Liver (tissue), 9 donors: ENCODE data around the gene ANKRD11. TPM values are rescaled to one million over a fixed set of nuclear protein-coding genes. Genes with fewer than 3 reads are reported as not detected.
"Not testable (repeated sequence)": the region's sequence is repeated elsewhere in the genome, so short reads cannot be mapped to it uniquely, and the experiment has no call there.

Experiments
- DNase-seq: peaks from one replicate; pipeline ENCODE4 v3.0.0-alpha.2; 2017; ENCODE audit warnings: low spot score
- H3K27ac ChIP-seq, 2 donors: one replicate each; pipeline ENCODE4 v1.7.0; 2013; ENCODE audit warnings: inconsistent platforms in 2 of 2, low read length in 2 of 2, control low read depth in 1 of 2, low read depth in 1 of 2, mild to moderate bottlenecking in 1 of 2
- H3K27me3 ChIP-seq, 4 donors: one replicate each; pipeline versions ENCODE4 v1.6.1 to v1.7.0; 2013; ENCODE audit warnings: low read length in 3 of 4, inconsistent platforms in 1 of 4, mild to moderate bottlenecking in 1 of 4, moderate library complexity in 1 of 4; ENCODE audit not compliant: control insufficient read depth in 4 of 4, insufficient read depth in 4 of 4
- H3K36me3 ChIP-seq, 4 donors: one replicate each; pipeline versions ENCODE4 v1.6.1 to v1.7.0; 2013; ENCODE audit warnings: low read length in 3 of 4, mild to moderate bottlenecking in 3 of 4, low read depth in 1 of 4, moderate library complexity in 1 of 4; ENCODE audit not compliant: control insufficient read depth in 4 of 4, insufficient read depth in 3 of 4
- H3K4me1 ChIP-seq, 4 donors: one replicate each; pipeline versions ENCODE4 v1.6.1 to v1.7.0; 2013; ENCODE audit warnings: low read length in 3 of 4, mild to moderate bottlenecking in 3 of 4, moderate library complexity in 1 of 4; ENCODE audit not compliant: control insufficient read depth in 4 of 4, insufficient read depth in 4 of 4
- H3K4me3 ChIP-seq, 3 donors: one replicate each; pipeline versions ENCODE4 v1.6.1 to v1.7.0; 2013; ENCODE audit warnings: low read length in 3 of 3, control low read depth in 1 of 3, low read depth in 1 of 3, mild to moderate bottlenecking in 1 of 3
- H3K9ac ChIP-seq, 2 donors: one replicate each; pipeline ENCODE4 v1.7.0; 2013; ENCODE audit warnings: low read length in 2 of 2, mild to moderate bottlenecking in 2 of 2, moderate library complexity in 2 of 2, control low read depth in 1 of 2, low read depth in 1 of 2
- H3K9me3 ChIP-seq, 4 donors: one replicate each; pipeline versions ENCODE4 v1.6.1 to v1.7.0; 2013; ENCODE audit warnings: low read length in 3 of 4; ENCODE audit not compliant: control insufficient read depth in 4 of 4
- FOXA1 ChIP-seq: IDR thresholded peaks from 2 replicates; pipeline ENCODE4 v1.6.1; 2016; ENCODE audit warnings: antibody characterized with exemption
- FOXA2 ChIP-seq: IDR thresholded peaks from 2 replicates; pipeline ENCODE4 v1.6.1; 2016; ENCODE audit warnings: antibody characterized with exemption
- JUND ChIP-seq, 2 donors: IDR thresholded peaks; 2 replicates each; pipeline ENCODE4 v1.6.1; 2016; ENCODE audit warnings: antibody characterized with exemption in 2 of 2
- SP1 ChIP-seq: IDR thresholded peaks from 2 replicates; pipeline ENCODE4 v1.6.1; 2018; ENCODE audit warnings: antibody characterized with exemption, mild to moderate bottlenecking
- WGBS: extraction: QIAGEN DNeasy Blood & Tissue Kit; methylation state at CpG from one replicate; pipeline ENCODE4 v1.1.7; 2013; 5-methylcytosine and 5-hydroxymethylcytosine counted together
- polyA plus RNA-seq, 2 donors: library from polyadenylated mRNA; stranded (reverse) in 1 of 2; unstranded in 1 of 2; fragments of 200-250 nt in 1 of 2; fragments of >200 nt in 1 of 2; fragmentation: Nextera tagmentation in 1 of 2; extraction: Ambion mirVana in 1 of 2; gene quantifications; one replicate each; pipeline versions ENCODE4 v1.2.1 to v1.2.3, GENCODE V29; 2013 to 2015
- total RNA-seq, 2 donors: library from RNA; depleted of rRNA; stranded (reverse); fragments of >200 nt; gene quantifications; one replicate each; pipeline ENCODE4 v1.2.3, GENCODE V29; 2014
- TF ChIP-seq, protein P1 (sequence below): fragments of 150-350 bp; IDR thresholded peaks from 2 replicates; pipeline ENCODE4 v1.5.1; 2017; ENCODE audit warnings: improper control_type of control experiment, low read depth, low read length; ENCODE audit not compliant: missing input control
- TF ChIP-seq, protein P2 (sequence below): IDR thresholded peaks from 2 replicates; pipeline ENCODE4 v1.6.1; 2016; ENCODE audit warnings: antibody characterized with exemption
- TF ChIP-seq, protein P3 (sequence below): IDR thresholded peaks from 2 replicates; pipeline ENCODE4 v1.6.1; 2016; ENCODE audit warnings: antibody characterized with exemption
- TF ChIP-seq, protein P4 (sequence below): IDR thresholded peaks from 2 replicates; pipeline ENCODE4 v1.6.1; 2016; ENCODE audit warnings: antibody characterized with exemption, mild to moderate bottlenecking
- donor health status: healthy.
- donor health status: healthy.
- donor health status: healthy.
- donor health status: healthy.
- donor health status: healthy.

The ANKRD11 gene
- total and polyA plus RNA-seq, 4 donors = 16.3 to 55.1 (median 28.0) TPM

DNA sequence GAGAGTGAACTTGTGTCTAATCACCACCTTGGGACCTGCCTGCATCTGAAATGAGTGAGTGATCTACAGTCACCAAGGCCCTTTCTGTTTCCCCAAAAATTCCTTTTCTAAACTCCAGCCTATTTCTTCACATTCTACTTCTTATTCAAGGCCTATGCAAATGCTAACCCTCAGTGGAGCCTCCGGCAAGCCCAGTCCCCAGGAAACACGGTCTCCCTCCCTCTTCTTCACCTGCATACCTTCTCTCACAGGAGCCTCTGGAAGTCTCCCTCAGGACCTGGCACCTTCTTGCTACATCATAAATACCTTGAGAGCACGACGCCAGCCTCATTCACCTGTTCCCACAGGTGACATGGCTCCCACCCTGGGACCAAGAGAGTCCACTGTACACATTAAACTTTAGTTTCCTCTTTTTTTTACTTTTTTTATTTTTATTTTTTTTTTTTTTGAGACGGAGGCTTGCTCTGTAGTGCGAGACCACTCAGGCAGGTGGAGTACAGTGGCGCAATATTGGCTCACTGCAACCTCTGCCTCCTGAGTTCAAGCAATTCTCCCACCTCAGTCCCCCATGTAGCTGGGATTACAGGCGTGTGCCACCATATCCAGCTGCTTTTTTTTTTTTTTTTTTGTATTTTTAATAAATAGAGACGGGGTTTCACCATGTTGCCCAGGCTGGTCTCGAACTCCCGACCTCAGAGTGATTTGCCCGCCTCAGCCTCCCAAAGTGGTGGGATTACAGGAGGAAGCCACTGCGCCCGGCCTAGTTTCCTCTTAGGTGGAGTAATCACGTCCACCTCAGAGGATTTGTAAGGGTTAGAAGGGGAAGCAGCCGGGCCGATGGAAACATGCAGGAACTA lies 97.3 kb downstream of the ANKRD11 start:
- Histone ChIP-seq H3K36me3 (no peaks in the 10 kb centered on the region), H3K27ac (peak overlapping the region in 1 of 2 donors; percentile 2), H3K4me3 (no peak overlapping the region), H3K27me3 (no peaks in the 10 kb centered on the region), H3K9me3 (no peaks in the 10 kb centered on the region), H3K4me1 (peaks cover 12 to 55% (median 40%) of the 10 kb centered on the region in 4 donors), H3K9ac (no peak overlapping the region)
- WGBS = 85% methylated on average over 17 of the region's 17 CpGs
- no peak for DNase-seq
- TF ChIP-seq, protein P1, sequence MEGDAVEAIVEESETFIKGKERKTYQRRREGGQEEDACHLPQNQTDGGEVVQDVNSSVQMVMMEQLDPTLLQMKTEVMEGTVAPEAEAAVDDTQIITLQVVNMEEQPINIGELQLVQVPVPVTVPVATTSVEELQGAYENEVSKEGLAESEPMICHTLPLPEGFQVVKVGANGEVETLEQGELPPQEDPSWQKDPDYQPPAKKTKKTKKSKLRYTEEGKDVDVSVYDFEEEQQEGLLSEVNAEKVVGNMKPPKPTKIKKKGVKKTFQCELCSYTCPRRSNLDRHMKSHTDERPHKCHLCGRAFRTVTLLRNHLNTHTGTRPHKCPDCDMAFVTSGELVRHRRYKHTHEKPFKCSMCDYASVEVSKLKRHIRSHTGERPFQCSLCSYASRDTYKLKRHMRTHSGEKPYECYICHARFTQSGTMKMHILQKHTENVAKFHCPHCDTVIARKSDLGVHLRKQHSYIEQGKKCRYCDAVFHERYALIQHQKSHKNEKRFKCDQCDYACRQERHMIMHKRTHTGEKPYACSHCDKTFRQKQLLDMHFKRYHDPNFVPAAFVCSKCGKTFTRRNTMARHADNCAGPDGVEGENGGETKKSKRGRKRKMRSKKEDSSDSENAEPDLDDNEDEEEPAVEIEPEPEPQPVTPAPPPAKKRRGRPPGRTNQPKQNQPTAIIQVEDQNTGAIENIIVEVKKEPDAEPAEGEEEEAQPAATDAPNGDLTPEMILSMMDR = no peak
- TF ChIP-seq FOXA2 (no peak), SP1 (no peak), JUND (IDR thresholded peaks at IDR 0.05) (no peak), FOXA1 (no peak)
- TF ChIP-seq, protein P2, sequence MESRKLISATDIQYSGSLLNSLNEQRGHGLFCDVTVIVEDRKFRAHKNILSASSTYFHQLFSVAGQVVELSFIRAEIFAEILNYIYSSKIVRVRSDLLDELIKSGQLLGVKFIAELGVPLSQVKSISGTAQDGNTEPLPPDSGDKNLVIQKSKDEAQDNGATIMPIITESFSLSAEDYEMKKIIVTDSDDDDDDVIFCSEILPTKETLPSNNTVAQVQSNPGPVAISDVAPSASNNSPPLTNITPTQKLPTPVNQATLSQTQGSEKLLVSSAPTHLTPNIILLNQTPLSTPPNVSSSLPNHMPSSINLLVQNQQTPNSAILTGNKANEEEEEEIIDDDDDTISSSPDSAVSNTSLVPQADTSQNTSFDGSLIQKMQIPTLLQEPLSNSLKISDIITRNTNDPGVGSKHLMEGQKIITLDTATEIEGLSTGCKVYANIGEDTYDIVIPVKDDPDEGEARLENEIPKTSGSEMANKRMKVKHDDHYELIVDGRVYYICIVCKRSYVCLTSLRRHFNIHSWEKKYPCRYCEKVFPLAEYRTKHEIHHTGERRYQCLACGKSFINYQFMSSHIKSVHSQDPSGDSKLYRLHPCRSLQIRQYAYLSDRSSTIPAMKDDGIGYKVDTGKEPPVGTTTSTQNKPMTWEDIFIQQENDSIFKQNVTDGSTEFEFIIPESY = no peak
- TF ChIP-seq, protein P3, sequence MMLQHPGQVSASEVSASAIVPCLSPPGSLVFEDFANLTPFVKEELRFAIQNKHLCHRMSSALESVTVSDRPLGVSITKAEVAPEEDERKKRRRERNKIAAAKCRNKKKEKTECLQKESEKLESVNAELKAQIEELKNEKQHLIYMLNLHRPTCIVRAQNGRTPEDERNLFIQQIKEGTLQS = no peak
- TF ChIP-seq, protein P4, sequence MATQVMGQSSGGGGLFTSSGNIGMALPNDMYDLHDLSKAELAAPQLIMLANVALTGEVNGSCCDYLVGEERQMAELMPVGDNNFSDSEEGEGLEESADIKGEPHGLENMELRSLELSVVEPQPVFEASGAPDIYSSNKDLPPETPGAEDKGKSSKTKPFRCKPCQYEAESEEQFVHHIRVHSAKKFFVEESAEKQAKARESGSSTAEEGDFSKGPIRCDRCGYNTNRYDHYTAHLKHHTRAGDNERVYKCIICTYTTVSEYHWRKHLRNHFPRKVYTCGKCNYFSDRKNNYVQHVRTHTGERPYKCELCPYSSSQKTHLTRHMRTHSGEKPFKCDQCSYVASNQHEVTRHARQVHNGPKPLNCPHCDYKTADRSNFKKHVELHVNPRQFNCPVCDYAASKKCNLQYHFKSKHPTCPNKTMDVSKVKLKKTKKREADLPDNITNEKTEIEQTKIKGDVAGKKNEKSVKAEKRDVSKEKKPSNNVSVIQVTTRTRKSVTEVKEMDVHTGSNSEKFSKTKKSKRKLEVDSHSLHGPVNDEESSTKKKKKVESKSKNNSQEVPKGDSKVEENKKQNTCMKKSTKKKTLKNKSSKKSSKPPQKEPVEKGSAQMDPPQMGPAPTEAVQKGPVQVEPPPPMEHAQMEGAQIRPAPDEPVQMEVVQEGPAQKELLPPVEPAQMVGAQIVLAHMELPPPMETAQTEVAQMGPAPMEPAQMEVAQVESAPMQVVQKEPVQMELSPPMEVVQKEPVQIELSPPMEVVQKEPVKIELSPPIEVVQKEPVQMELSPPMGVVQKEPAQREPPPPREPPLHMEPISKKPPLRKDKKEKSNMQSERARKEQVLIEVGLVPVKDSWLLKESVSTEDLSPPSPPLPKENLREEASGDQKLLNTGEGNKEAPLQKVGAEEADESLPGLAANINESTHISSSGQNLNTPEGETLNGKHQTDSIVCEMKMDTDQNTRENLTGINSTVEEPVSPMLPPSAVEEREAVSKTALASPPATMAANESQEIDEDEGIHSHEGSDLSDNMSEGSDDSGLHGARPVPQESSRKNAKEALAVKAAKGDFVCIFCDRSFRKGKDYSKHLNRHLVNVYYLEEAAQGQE = no peak

DNA sequence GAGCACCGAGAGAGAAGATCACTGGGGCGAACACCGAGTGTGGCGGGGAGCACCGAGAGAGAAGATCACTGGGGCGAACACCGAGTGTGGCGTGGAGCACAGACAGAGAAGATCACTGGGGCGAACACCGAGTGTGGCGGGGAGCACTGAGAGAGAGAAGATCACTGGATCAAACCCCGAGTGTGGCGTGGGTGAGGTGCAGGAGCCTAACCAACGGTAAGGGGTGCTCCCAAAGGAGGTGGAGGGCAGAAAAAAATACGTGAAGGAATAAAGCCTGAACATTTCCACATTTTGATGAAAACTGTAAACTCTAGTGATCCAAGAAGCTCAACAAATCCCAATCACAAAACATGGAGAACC lies 100.2 kb downstream of the ANKRD11 start:
- H3K9me3 ChIP-seq, H3K9ac ChIP-seq, DNase-seq, H3K4me3 ChIP-seq, H3K27ac ChIP-seq, H3K27me3 ChIP-seq, H3K36me3 ChIP-seq: not testable (repeated sequence)
- H3K4me1 ChIP-seq = peaks cover 9 to 29% (median 19%) of the 10 kb centered on the region in 4 donors
- WGBS = 98% methylated on average over 15 of the region's 15 CpGs

DNA sequence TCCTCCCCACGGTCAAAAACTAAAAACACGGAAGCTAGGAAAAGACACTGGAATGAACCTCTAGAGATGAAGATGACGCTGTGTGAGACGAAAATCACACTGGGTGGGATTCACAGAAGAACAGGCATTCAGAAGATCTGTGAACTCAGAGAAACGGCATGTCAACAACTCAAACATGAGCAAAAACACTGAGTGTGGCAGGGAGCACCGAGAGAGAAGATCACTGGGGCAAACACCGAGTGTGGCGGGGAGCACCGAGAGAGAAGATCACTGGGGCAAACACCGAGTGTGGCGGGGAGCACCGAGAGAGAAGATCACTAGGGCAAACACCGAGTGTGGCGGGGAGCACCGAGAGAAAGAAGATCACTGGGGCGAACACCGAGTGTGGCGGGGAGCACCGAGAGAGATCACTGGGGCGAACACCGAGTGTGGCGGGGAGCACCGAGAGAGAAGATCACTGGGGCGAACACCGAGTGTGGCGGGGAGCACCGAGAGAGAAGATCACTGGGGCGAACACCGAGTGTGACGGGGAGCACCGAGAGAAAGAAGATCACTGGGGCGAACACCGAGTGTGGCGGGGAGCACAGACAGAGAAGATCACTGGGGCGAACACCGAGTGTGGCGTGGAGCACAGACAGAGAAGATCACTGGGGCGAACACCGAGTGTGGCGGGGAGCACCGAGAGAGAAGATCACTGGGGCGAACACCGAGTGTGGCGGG lies 100.7 kb downstream of the ANKRD11 start:
- not testable (repeated sequence) for H3K27ac ChIP-seq, H3K4me3 ChIP-seq, H3K9ac ChIP-seq, DNase-seq, H3K36me3 ChIP-seq, H3K9me3 ChIP-seq, H3K27me3 ChIP-seq
- WGBS = 98% methylated on average over 43 of the region's 44 CpGs
- H3K4me1 ChIP-seq = peaks cover 6 to 24% (median 15%) of the 10 kb centered on the region in 4 donors
